HG03064 (cell line): ENCODE results near the gene TMEM169.

Source experiments
- ATAC-seq: cut with Tn5 transposase; IDR thresholded peaks from one replicate; pipeline ENCODE4 v1.9.1; 2021; ENCODE audit warnings: low read depth; ENCODE audit not compliant: unreplicated experiment

Gene TMEM169

GRCh38 chr2:216081487-216082116 lies at the start of gene TMEM169, which contains the start of gene PECR:
Gene TMEM169 (plus strand): TSS chr2:216081919. CDS start chr2:216095964, 14,045 bp downstream.
Gene PECR (minus strand): TSS chr2:216081809. CDS start chr2:216081741, 68 bp downstream.
- peak; percentile 96 for ATAC-seq

DNA sequence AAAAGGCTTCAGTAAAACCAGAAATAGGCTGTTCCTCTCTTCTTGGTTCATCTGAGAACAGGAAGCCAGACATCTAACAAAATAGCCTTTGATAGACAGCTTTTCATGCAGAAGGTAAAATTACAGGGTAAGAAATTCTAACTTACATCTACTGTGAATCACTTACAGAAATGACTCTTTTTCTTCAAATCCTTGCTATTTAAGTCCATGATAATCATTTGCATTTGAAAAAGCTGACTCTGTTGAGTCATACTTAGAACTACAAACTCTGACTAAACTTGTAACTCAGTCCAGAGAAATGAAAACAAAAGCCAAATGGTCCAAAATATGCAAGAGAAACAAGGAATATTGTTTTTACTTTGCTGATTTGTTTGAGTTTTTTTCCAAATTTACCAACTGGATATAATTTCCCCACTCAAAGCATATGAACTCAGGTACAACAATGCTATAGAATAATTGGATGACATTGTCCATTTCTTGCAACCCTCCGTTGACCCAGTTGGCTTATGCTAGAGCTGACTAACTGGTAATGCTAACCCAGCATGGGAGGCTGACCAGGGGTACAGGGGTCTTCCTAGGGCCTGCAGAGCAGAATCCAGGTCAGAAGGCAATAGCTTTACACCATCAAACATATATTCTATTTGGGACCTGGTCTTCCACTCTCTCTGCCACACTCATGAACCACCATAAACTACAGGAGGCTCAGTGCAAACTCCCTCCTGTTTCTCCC lies 49.6 kb upstream of the TMEM169 start:
- peak; percentile 80 for ATAC-seq

GRCh38 chr2:216033403-216033802 lies 48.3 kb upstream of the TMEM169 start:
- no peak for ATAC-seq

DNA sequence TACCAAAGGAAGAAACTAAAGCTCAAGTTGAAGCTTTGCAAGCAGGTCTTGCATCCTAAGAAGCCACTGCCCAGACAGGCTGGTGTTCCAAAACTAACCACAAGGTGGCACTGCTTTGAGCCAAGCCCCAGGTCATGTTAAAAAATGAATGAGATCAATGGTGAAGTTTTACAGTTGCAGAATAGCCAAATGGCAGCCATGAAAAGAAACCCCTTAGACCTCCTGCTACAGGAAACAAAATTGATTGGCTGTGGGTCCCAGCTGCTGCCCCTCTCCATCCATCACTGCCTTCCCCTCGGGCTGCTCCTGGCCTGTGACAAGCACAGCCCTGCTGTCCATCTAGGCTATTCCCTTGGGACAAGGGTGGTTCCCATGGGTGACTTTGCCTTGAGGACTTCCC lies 47.7 kb upstream of the TMEM169 start:
- ATAC-seq = peak; percentile 39

GRCh38 chr2:216039918-216040317 lies 41.8 kb upstream of the TMEM169 start:
- ATAC-seq = no peak

GRCh38 chr2:216041438-216041837 lies 40.3 kb upstream of the TMEM169 start:
- no peak for ATAC-seq

GRCh38 chr2:216043949-216044348 lies 37.8 kb upstream of the TMEM169 start:
- no peak for ATAC-seq

DNA sequence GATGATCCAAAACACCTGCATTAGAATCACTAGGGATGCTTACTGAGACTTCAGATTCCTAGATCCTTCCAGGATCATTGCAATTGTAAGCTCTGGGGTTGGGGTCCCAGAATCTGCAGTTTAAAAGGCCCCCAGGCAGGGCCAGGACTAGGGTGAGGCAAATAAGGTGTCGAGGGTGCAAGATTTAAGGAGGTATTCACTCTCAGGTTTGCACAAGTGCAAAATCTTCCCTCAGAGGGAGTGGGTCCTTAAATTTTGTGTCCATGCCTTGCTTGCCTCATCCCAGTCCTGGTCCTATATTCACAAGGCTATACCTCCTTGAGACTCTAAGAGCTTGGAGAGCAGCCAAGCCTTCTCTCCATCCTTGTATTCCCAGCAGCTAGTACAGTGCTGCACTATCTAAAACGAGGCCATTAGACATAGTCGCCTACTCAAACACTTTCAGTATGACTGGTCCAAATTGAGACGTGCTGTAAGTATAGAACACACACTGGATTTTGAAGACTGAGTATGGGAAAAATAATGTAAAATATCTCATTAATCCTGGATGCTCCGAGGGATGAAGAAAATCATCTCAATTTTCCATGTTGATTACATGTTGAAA lies 36.7 kb upstream of the TMEM169 start:
- peak; percentile 91 for ATAC-seq

DNA sequence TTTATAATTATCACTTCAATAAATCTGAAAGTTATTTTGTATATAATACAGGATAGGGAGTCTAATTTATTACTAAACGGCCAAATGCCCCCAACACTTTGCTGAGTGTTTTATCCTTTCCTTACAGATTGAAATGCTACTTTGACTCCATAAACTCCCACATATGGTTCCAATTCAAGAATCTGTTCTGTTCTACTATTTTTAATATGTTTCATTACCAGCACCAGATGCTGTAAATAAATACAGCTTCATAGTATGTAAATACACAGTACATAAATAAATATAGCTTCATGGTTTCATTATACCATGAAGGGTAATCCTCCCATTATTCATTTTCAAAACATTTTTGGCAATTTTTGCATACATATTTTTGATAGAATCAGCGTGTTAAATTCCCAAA lies 34.3 kb upstream of the TMEM169 start:
- no peak for ATAC-seq

DNA sequence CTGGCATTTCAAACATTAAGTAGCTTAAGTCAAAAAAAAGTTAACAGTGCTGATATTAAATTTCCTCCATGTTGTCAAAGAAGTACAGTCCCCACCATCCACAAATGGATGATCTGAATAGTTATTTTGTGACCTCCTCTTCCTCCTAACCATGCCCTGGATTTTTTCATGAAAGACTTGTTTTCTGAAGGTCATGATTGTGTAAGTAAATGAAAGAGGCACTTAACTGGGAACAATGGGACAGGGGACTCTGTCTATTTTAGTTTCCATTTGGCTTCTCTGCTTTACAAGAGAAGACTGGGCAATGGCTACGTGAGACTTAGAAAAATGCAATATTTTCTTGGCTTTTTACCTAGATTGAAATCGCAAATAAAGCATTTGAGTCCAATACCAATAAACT lies 32.3 kb upstream of the TMEM169 start:
- ATAC-seq = no peak

DNA sequence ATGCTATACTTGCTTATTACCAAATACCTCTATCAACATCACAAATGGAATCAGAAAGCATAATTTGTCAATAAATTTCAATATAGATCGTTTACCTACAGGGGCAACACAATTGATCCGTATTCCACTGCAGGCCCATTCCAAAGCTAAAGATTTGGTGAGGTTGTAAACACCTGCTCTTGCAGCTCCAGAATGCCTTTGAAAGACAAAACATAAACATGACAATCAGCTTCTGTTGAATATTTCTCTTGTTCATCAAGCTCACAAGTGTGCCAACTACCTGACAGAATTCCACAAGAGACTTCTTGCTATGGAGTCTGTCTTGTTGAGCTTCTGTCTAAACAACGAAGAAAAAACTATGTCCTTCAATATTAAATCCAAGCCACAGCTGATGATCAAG lies 30.4 kb upstream of the TMEM169 start:
- ATAC-seq = no peak

DNA sequence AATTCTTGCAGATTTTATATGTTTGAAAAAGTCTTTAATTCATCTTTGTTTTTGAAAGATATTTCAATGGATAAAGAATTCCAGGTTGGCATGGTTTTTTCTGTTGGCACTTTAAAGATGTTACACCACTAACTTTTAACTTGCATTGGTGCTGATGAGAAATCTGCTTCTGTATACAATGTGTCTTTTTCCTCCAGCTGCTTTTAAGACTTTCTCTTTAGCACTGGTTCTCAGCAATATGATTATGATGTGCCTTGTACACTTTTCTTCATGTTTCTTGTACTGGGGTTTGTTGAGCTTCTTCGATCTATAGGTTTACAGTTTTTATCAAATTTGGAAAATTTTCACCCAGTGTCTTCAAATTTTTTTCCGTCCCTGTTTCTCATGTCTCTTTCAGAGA lies 29.3 kb upstream of the TMEM169 start:
- ATAC-seq = no peak

- no peak for ATAC-seq
These were observed 26.0 kb upstream of the TMEM169 start for GRCh38 chr2:216055680-216056079.

- ATAC-seq = peak; percentile 47
These were observed 25.0 kb upstream of the TMEM169 start for GRCh38 chr2:216056739-216057138.

DNA sequence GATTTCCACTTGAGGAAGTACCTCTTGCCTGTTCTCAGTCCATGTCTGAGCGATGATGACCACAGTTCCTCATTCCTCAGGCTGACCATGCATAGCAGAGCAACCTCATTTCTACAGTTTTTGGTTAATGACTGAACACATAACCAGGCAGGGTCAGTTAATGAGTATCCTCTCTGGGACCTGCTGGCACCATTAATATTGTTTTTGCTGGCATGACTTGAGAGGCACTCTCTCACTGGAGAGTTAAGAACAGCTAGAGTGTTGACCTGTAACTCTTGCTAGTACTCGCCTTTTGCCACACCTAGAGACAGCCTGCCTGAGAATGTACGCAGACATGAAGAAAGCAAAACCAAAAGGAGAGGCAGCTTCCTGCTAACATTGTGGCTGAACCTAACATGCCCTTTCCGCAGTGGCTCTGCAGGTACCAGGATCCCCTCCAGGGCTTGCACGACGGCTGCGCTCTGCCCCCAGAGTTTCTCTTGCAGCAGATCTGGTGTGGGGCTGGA lies 24.0 kb upstream of the TMEM169 start:
- ATAC-seq = peak; percentile 80

GRCh38 chr2:216059233-216059834 lies 22.4 kb upstream of the TMEM169 start:
- no peak for ATAC-seq

GRCh38 chr2:216064014-216064630 lies 17.6 kb upstream of the TMEM169 start:
- ATAC-seq = no peak

DNA sequence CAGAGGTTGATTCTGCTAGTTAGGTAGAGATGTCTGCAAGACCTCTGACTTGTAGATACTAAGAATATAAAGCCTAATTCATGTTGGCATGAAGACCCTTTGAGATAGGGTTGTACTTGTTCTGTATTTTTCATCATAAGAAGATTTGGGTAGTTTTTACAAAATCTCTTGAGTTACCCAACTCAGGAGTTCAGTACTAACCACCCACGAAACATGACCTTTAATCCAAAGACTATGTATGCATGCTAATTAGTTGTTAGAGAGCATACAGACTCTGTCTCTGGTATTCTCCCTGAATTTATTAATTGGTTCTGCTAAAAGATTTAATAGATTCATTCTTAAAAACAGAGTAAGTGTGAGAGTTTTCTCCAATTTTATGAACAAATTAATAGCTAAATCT lies 17.1 kb upstream of the TMEM169 start:
- no peak for ATAC-seq

DNA sequence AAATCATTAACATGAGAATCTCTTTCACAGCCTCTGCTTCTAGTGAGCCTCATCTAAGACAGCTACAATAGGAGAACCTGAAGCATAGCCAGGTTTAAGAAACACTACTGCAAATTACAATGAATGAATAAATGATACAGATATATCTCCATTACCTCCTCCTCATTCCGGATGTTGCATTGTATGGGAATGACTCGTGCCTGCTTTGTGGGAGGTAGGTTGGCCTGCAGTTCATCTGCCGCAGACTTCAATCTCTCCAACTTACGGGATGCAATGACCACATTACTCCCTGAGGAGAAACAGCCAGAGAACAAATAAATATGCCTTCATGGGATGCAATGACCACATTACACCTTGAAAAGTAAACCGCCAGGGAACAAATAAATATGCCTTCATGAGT lies 15.5 kb upstream of the TMEM169 start:
- ATAC-seq = no peak

DNA sequence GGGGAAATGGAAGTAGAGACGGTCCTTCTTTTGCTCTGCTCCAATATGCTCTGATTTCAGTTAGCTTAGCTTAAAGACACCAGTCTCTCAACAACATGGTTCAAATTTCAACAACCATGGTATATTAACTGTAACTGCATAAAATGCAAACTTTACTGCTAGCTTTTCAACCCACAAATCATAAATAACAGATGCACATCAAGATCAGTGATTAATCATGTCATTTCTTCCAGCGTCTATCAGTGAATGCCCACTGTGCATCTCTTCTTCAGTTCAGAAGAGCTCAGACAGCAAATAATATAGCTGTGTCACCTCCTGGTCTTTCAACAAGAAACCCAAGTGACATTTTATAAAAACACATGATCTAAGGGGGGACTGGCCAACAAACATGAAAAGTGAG lies 12.7 kb upstream of the TMEM169 start:
- no peak for ATAC-seq

GRCh38 chr2:216070195-216070594 lies 11.5 kb upstream of the TMEM169 start:
- no peak for ATAC-seq
